Gastrocnemius medialis (tissue), 4 donors: ENCODE measurements around the gene NR1D2. TPM values are rescaled to one million over a fixed set of nuclear protein-coding genes. Genes with fewer than 3 reads are reported as not detected.
"Not testable (repeated sequence)": the region's sequence is repeated elsewhere in the genome, so short reads cannot be mapped to it uniquely, and the experiment has no call there.

ENCODE experiments used
- ATAC-seq, 2 donors: fragments of 150-250 bp; one replicate each; pipeline ENCODE4 v1.9.1; 2016
- DNase-seq, 2 donors: peaks; one replicate each; pipeline ENCODE4 v3.0.0-alpha.2; 2019
- H3K27ac ChIP-seq, 4 donors: fragments of 200-600 bp; sonication (generic); 1 replicate in 1 of 4; 2 replicates in 3 of 4; pipeline ENCODE4 v1.5.1; 2016 to 2018; ENCODE audit warnings: mild to moderate bottlenecking in 2 of 4, moderate library complexity in 1 of 4
- H3K27me3 ChIP-seq, 3 donors: fragments of 200-600 bp; sonication (generic) in 2 of 3; 1 replicate in 1 of 3; 2 replicates in 2 of 3; pipeline versions ENCODE4 v1.5.1 to v1.6.0; 2016 to 2019; ENCODE audit warnings: mild to moderate bottlenecking in 1 of 3, moderate library complexity in 1 of 3
- H3K36me3 ChIP-seq, 2 donors: fragments of 200-600 bp; sonication (generic) in 1 of 2; one replicate each; pipeline ENCODE4 v1.5.1; 2017 to 2018
- H3K4me1 ChIP-seq, 2 donors: fragments of 200-600 bp; sonication (generic) in 1 of 2; one replicate each; pipeline ENCODE4 v1.5.1; 2016 to 2017; ENCODE audit warnings: mild to moderate bottlenecking in 2 of 2
- H3K4me3 ChIP-seq, 4 donors: fragments of 200-600 bp; sonication (generic) in 3 of 4; 1 replicate in 1 of 4; 2 replicates in 3 of 4; pipeline ENCODE4 v1.5.1; 2016 to 2019; ENCODE audit warnings: mild to moderate bottlenecking in 2 of 4
- H3K9me3 ChIP-seq, 3 donors: fragments of 200-600 bp; sonication (generic) in 2 of 3; 1 replicate in 1 of 3; 2 replicates in 2 of 3; pipeline ENCODE4 v1.5.1; 2016 to 2019
- POLR2A ChIP-seq, 2 donors: fragments of 450-650 bp; IDR thresholded peaks; one replicate each; pipeline ENCODE4 v1.6.1; 2017; ENCODE audit warnings: antibody characterized with exemption in 2 of 2, mild to moderate bottlenecking in 2 of 2, moderate library complexity in 2 of 2
- in situ Hi-C, 4 donors: fragments of 200-750 bp; cut with MboI; loops; one replicate each; pipeline versions ENCODE4 v1.15.0 to v1.8.0; 2017; ENCODE audit warnings: low sequenced_read_pairs in 4 of 4
- intact Hi-C: fragments of 100-400 bp; cut with DNase I; formaldehyde crosslinking; loops from one replicate; pipeline ENCODE4 v1.15.1; 2023; ENCODE audit warnings: low total_unique reads
- total RNA-seq, 4 donors: library from RNA; depleted of rRNA; stranded (reverse); fragments of >200 nt; gene quantifications; one replicate each; pipeline versions ENCODE4 v1.1.0 to v1.2.3, GENCODE V29; 2016
- TF ChIP-seq, protein P1 (sequence below), 5 experiments: fragments of 450-650 bp in 3 of 5; fragments of 200-600 bp in 2 of 5; sonication (generic) in 2 of 5; IDR thresholded peaks in 4 of 5; conservative IDR thresholded peaks in 1 of 5; 1 replicate in 4 of 5; 2 replicates in 1 of 5; pipeline ENCODE4 v1.5.1; 2016 to 2019; ENCODE audit warnings: antibody characterized with exemption in 5 of 5, mild to moderate bottlenecking in 3 of 5, moderate library complexity in 3 of 5

The NR1D2 gene
- total RNA-seq, 4 donors from 2014 or later = 27.1 to 62.7 (median 51.2) TPM

DNA sequence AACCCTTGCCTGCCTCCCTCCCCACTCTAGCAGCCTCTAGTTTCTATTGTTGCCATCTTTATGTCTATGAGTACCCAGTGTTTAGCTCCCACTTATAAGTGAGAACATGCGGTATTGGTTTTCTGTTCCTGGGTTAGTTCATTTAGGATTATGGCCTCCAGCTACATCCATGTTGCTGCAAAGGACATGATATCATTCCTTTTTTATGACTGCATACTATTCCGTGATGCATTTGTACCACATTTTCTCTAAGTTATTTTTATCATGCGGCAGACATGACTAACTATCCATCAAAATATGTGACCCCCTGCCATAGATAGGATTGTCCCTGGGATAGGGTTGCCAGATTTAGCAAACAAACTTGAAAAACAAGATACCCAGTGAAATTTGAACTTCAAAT, 58.4 kb downstream of the NR1D2 start:
- peaks cover 0 to 5% of the 10 kb centered on the region in 2 donors for H3K4me1 ChIP-seq
- no peaks in the 10 kb centered on the region for H3K36me3 ChIP-seq
- ATAC-seq = no peak
- in situ Hi-C loops (loop anchor here in 3 of 4 donors (10.0 kb wide), 2 partner anchors 231 to 671 kb away; no protein-coding TSS in a partner anchor), intact Hi-C loops (no loop called here)
- no peak overlapping the region for H3K27ac ChIP-seq
- H3K27me3 ChIP-seq = no peaks in the 10 kb centered on the region
- no peak overlapping the region for H3K4me3 ChIP-seq
- TF ChIP-seq, protein P1, sequence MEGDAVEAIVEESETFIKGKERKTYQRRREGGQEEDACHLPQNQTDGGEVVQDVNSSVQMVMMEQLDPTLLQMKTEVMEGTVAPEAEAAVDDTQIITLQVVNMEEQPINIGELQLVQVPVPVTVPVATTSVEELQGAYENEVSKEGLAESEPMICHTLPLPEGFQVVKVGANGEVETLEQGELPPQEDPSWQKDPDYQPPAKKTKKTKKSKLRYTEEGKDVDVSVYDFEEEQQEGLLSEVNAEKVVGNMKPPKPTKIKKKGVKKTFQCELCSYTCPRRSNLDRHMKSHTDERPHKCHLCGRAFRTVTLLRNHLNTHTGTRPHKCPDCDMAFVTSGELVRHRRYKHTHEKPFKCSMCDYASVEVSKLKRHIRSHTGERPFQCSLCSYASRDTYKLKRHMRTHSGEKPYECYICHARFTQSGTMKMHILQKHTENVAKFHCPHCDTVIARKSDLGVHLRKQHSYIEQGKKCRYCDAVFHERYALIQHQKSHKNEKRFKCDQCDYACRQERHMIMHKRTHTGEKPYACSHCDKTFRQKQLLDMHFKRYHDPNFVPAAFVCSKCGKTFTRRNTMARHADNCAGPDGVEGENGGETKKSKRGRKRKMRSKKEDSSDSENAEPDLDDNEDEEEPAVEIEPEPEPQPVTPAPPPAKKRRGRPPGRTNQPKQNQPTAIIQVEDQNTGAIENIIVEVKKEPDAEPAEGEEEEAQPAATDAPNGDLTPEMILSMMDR (IDR thresholded peaks at IDR 0.05 in 4 of 5, conservative IDR thresholded peaks at IDR 0.05 in 1 of 5) = no peak
- TF ChIP-seq POLR2A (IDR thresholded peaks at IDR 0.05) = no peak
- no peaks in the 10 kb centered on the region for H3K9me3 ChIP-seq
- no peak for DNase-seq

DNA sequence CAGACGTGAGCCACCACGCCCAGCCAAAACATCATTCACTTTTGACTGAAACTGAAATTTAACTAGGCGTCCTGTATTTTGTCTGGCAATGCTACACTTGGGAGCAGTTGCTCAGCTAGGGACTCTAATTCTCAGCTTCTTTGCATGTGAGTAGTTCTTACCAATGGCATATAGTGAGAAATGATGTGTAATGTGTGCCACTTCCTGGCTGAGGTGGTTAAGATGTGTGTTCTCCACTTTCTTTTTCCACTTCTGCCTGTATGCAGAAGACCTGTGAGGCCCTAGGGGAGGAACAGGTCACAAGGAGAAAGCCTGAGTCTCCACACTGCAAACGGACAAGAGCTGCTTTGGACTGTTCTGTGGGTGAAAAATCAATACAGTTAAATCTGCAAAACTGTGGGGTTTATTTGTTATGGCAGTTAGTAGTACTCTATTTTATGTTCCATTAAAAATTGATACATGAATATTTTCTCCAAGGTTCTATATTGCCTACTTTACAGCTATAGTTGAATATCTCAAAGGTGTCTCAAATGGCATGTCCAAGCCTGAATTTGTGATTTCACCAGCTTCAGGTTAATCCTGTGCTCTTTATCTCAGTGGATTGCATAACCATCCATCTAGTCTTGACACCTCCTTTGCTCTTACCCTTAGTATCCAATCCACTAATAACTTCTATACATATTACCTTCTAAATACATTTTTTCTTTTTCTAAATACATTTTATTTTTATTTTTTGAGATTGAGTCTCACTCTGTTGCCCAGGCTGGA, 59.3 kb downstream of the NR1D2 start:
- DNase-seq = no peak
- intact Hi-C loops = no loop called here
- H3K4me3 ChIP-seq = no peak overlapping the region
- in situ Hi-C loops = loop anchor here in 3 of 4 donors (10.0 kb wide), 2 partner anchors 230 to 670 kb away; no protein-coding TSS in a partner anchor
- TF ChIP-seq, protein P1 (IDR thresholded peaks at IDR 0.05 in 4 of 5, conservative IDR thresholded peaks at IDR 0.05 in 1 of 5) = no peak
- TF ChIP-seq POLR2A (IDR thresholded peaks at IDR 0.05) = no peak
- H3K36me3 ChIP-seq = no peaks in the 10 kb centered on the region
- no peaks in the 10 kb centered on the region for H3K9me3 ChIP-seq
- no peaks in the 10 kb centered on the region for H3K27me3 ChIP-seq
- ATAC-seq = no peak
- peaks cover 0 to under 1% of the 10 kb centered on the region in 2 donors for H3K4me1 ChIP-seq
- H3K27ac ChIP-seq = no peak overlapping the region

DNA sequence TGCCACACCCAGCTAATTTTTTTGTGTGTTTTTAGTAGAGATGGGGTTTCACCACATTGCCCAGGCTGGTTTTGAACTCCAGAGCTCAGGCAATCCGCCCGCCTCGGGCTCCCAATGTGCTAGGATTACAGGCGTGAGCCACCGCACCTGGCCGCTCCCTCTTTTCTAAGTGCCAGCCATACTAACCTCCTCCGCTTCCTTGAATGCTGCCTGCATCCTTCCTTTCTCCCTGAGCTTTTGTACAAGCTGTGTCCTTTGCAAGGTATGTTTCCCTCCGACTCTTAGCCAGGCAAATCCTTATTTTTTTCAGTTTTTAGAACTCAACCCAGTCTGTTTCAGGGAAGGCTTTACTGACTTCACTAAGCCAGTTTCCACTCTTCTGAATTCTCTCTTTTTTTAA, 60.6 kb downstream of the NR1D2 start:
- Histone ChIP-seq H3K27me3 (no peaks in the 10 kb centered on the region), H3K4me3 (no peak overlapping the region), H3K9me3 (no peaks in the 10 kb centered on the region), H3K4me1 (no peaks in the 10 kb centered on the region), H3K27ac (no peak overlapping the region), H3K36me3 (no peaks in the 10 kb centered on the region)
- no peak for ATAC-seq
- DNase-seq = no peak
- intact Hi-C loops (no loop called here), in situ Hi-C loops (loop anchor here in 3 of 4 donors (5.0 to 10.0 kb wide), 3 partner anchors 229 to 677 kb away; no protein-coding TSS in a partner anchor)
- no peak for TF ChIP-seq POLR2A (IDR thresholded peaks at IDR 0.05)
- TF ChIP-seq, protein P1 (IDR thresholded peaks at IDR 0.05 in 4 of 5, conservative IDR thresholded peaks at IDR 0.05 in 1 of 5) = no peak

DNA sequence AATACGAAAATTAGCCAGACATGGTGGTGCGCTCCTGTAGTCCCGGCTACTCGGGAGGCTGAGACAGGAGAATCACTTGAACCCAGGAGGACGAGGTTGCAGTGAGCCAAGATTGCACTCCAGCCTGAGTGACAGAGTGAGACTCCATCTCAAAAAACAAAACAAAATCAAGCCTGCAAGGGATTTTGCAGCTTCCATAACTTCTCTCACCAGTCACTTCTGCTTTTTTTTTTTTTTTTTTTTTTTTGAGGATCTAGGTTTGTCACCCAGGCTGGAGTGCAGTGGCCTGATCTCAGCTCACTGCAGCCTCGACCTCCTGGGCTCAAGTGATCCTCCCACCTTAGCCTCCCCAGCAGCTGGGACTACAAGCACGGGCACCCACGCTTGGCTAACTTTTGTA, 65.7 kb downstream of the NR1D2 start:
- H3K4me1 ChIP-seq, H3K27me3 ChIP-seq, H3K9me3 ChIP-seq, H3K4me3 ChIP-seq, in situ Hi-C loops, DNase-seq, H3K27ac ChIP-seq, ATAC-seq, H3K36me3 ChIP-seq, intact Hi-C loops: not testable (repeated sequence)

DNA sequence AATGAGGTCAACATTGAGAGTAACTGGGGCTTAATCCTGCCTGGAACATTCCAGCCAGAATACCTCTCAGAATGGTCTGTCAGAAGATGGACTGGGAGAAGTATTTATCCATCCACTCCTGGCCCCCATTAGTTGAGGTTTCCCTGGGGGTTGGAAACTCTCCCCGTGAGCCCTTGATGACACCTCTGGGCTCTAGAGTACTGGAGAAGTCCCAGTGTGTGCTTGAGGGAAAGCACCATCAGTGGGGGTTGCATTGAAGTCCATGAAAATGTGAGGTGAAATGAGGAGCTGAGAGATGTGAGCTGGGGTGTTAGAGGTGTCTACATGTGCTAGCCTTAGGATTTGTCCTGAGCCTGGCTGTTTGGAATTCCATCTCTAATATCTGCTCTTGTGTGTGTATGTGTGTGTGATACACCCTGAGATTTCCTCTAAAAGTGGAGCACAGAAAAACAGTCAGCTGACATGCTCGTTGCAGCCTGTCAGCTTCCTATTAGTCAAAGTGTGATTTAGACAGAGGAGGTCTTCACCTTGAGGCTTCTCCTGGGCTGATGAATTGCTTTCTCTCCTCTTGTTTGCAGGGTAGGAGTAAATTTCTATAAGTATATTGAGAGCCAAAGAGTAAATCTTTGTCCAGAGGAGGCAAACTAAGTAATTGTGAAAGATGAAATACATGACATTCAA, 67.6 kb downstream of the NR1D2 start:
- in situ Hi-C loops (no loop called here), intact Hi-C loops (no loop called here)
- H3K36me3 ChIP-seq = no peaks in the 10 kb centered on the region

More for the DNA sequence above, 67.6 kb downstream of the NR1D2 start:
- ATAC-seq (no peak), DNase-seq (no peak)
- Histone ChIP-seq H3K4me1 (no peaks in the 10 kb centered on the region), H3K27ac (no peak overlapping the region), H3K4me3 (no peak overlapping the region), H3K27me3 (no peaks in the 10 kb centered on the region), H3K9me3 (no peaks in the 10 kb centered on the region)
- TF ChIP-seq, protein P1 (IDR thresholded peaks at IDR 0.05 in 4 of 5, conservative IDR thresholded peaks at IDR 0.05 in 1 of 5) = no peak
- no peak for TF ChIP-seq POLR2A (IDR thresholded peaks at IDR 0.05)
